ENCODE data around the gene MSANTD1. TPM values are rescaled to one million over a fixed set of nuclear protein-coding genes. Genes with fewer than 3 reads are reported as not detected.

Gene MSANTD1
- polyA plus RNA-seq, 1 of the 3 experiments (the other 2 are of a cell fraction) = 0.15 TPM

GRCh38 chr4:3202836-3203820 lies 45.8 kb upstream of the MSANTD1 start:
- no peak overlapping the region; a peak in 1 of 4 replicates for H3K27ac ChIP-seq (ENCODE audit: low read depth in 2 of 2, low read length in 1 of 2)
- no peak overlapping the region for H3K4me2 ChIP-seq
- H3K4me1 ChIP-seq (ENCODE audit: control insufficient read depth in 1 of 2, insufficient read depth in 2 of 2, low read depth in 1 of 2, low read length in 1 of 2) = peaks cover 0 to 17% of the 10 kb centered on the region in 2 experiments; a peak in 2 of 4 replicates
- WGBS (ENCODE audit: low lambda C conversion rate) = 96% methylated on average over 22 of the region's 22 CpGs
- H2AFZ ChIP-seq (ENCODE audit: low read depth) = no peak overlapping the region
- H3K4me3 ChIP-seq (ENCODE audit: low read depth in 2 of 2, low read length in 1 of 2) = no peak overlapping the region
- no peaks in the 10 kb centered on the region for H3K9me2 ChIP-seq
- CTCF ChIA-PET = interaction anchor here (0.6 to 1.1 kb wide), 3 partner anchors 9 to 240 kb away, joined by 3 to 4 read pairs (median 3); no protein-coding TSS in a partner anchor
- no peak for DNase-seq
- H3K36me3 ChIP-seq (replicated peaks in 1 of 2; ENCODE audit: control insufficient read depth in 1 of 2, insufficient read depth in 2 of 2, low read length in 1 of 2) = peaks cover 36 to 51% of the 10 kb centered on the region in 2 experiments
- H3K9ac ChIP-seq = no peak overlapping the region
- H3F3A ChIP-seq (replicated peaks; ENCODE audit: insufficient read depth) = no peaks in the 10 kb centered on the region
- H3K9me3 ChIP-seq = no peaks in the 10 kb centered on the region
- no peaks in the 10 kb centered on the region for H3K27me3 ChIP-seq (ENCODE audit: insufficient read depth)
- no peaks in the 10 kb centered on the region for H3K79me2 ChIP-seq (ENCODE audit: insufficient read depth)
- POLR2A ChIA-PET = no interaction called here
- no peaks in the 10 kb centered on the region for H4K20me1 ChIP-seq (ENCODE audit: insufficient read depth)
- TF ChIP-seq FOXM1 (IDR thresholded peaks at IDR 0.05; ENCODE audit: low read depth) (no peak), TCF12 (IDR thresholded peaks at IDR 0.05) (no peak), RXRA (IDR thresholded peaks at IDR 0.05; ENCODE audit: borderline replicate concordance, low read depth) (no peak), PBX3 (IDR thresholded peaks at IDR 0.05) (no peak), RAD21 (IDR thresholded peaks at IDR 0.05; ENCODE audit: low read length) (no peak), RFX5 (IDR thresholded peaks at IDR 0.05; ENCODE audit: low read length) (no peak), FOSL2 (IDR thresholded peaks at IDR 0.05; ENCODE audit: borderline replicate concordance, low read depth) (no peak), FOXJ3 (CRISPR knock-in tag; IDR thresholded peaks at IDR 0.05) (no peak), JUND (IDR thresholded peaks at IDR 0.05) (no peak), YY1 (IDR thresholded peaks at IDR 0.05; ENCODE audit: low read depth) (no peak), TEAD4 (IDR thresholded peaks at IDR 0.05; ENCODE audit: borderline replicate concordance, insufficient read depth) (no peak), TAF1 (IDR thresholded peaks at IDR 0.05; ENCODE audit: borderline replicate concordance, low read depth, low read length) (no peak), ELF1 (IDR thresholded peaks at IDR 0.05) (no peak), NRF1 (IDR thresholded peaks at IDR 0.05; ENCODE audit: low read depth, low read length) (no peak), MAX (IDR thresholded peaks at IDR 0.05; ENCODE audit: low read depth) (no peak), MXI1 (IDR thresholded peaks at IDR 0.05; ENCODE audit: low read depth, low read length) (no peak), CHD2 (IDR thresholded peaks at IDR 0.05; ENCODE audit: low read length, partially characterized antibody) (no peak), RCOR1 (IDR thresholded peaks at IDR 0.05; ENCODE audit: low read length) (no peak)
- TF ChIP-seq, protein P1, sequence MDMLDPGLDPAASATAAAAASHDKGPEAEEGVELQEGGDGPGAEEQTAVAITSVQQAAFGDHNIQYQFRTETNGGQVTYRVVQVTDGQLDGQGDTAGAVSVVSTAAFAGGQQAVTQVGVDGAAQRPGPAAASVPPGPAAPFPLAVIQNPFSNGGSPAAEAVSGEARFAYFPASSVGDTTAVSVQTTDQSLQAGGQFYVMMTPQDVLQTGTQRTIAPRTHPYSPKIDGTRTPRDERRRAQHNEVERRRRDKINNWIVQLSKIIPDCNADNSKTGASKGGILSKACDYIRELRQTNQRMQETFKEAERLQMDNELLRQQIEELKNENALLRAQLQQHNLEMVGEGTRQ (IDR thresholded peaks at IDR 0.05; ENCODE audit: borderline replicate concordance, low read depth, low read length) = no peak
- TF ChIP-seq, protein P2, sequence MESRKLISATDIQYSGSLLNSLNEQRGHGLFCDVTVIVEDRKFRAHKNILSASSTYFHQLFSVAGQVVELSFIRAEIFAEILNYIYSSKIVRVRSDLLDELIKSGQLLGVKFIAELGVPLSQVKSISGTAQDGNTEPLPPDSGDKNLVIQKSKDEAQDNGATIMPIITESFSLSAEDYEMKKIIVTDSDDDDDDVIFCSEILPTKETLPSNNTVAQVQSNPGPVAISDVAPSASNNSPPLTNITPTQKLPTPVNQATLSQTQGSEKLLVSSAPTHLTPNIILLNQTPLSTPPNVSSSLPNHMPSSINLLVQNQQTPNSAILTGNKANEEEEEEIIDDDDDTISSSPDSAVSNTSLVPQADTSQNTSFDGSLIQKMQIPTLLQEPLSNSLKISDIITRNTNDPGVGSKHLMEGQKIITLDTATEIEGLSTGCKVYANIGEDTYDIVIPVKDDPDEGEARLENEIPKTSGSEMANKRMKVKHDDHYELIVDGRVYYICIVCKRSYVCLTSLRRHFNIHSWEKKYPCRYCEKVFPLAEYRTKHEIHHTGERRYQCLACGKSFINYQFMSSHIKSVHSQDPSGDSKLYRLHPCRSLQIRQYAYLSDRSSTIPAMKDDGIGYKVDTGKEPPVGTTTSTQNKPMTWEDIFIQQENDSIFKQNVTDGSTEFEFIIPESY (IDR thresholded peaks at IDR 0.05; ENCODE audit: borderline replicate concordance, low read depth) = no peak
